ENCODE data around the gene TMEM143. TPM values are rescaled to one million over a fixed set of nuclear protein-coding genes. Genes with fewer than 3 reads are reported as not detected.
"Not testable (repeated sequence)": the region's sequence is repeated elsewhere in the genome, so short reads cannot be mapped to it uniquely, and the experiment has no call there.

Gene TMEM143
- total RNA-seq, 2 experiments from 2014 or later: 17.1 to 19.4 TPM

GRCh38 chr19:48321372-48321621, 42.4 kb downstream of the TMEM143 start:
- DNase-seq: peak; percentile 100
- Mint-ChIP-seq H3K27me3 (ENCODE audit: low read depth) (no peaks in the 10 kb centered on the region), H3K27ac (peak overlapping the region; percentile 98), H3K4me3 (peak overlapping the region; percentile 91), H3K36me3 (ENCODE audit: low read depth) (peaks cover 17% of the 10 kb centered on the region), H3K9me3 (ENCODE audit: insufficient read depth) (no peaks in the 10 kb centered on the region), H3K4me1 (ENCODE audit: low read depth) (peaks cover 57% of the 10 kb centered on the region)
- POLR2A ChIA-PET: interaction anchor here (1.0 to 8.6 kb wide), 6 partner anchors 11 to 82 kb away, joined by 3 to 125 read pairs (median 6); partner anchors contain the start of genes CARD8, SYNGR4 and TMEM143
- CTCF ChIA-PET: interaction anchor here (0.5 to 15.7 kb wide), 8 partner anchors 14 to 263 kb away, joined by 3 to 496 read pairs (median 4); partner anchors contain the start of genes GRIN2D, KDELR1, SYNGR4 and TMEM143
- ATAC-seq: peak; percentile 68

GRCh38 chr19:48319647-48320541, 43.8 kb downstream of the TMEM143 start:
- Mint-ChIP-seq H3K4me3 (no peak overlapping the region), H3K36me3 (ENCODE audit: low read depth) (peaks cover 6% of the 10 kb centered on the region), H3K4me1 (ENCODE audit: low read depth) (peaks cover 49% of the 10 kb centered on the region), H3K27me3 (ENCODE audit: low read depth) (no peaks in the 10 kb centered on the region), H3K9me3 (ENCODE audit: insufficient read depth) (no peaks in the 10 kb centered on the region), H3K27ac (peak overlapping the region; percentile 15)
- peak; percentile 11 for ATAC-seq
- ChIA-PET POLR2A (interaction anchor here (8.6 kb wide), 1 partner anchor 12 kb away, joined by 125 read pairs; no protein-coding TSS in a partner anchor), CTCF (interaction anchor here (1.6 to 15.7 kb wide), 4 partner anchors 11 to 51 kb away, joined by 3 to 496 read pairs (median 4); no protein-coding TSS in a partner anchor)
- peak; percentile 86 for DNase-seq

- Mint-ChIP-seq H3K4me1 (ENCODE audit: low read depth) (peaks cover 34% of the 10 kb centered on the region), H3K36me3 (ENCODE audit: low read depth) (peaks cover 3% of the 10 kb centered on the region)
- POLR2A ChIA-PET: interaction anchor here (0.9 to 8.6 kb wide), 2 partner anchors 13 to 45 kb away, joined by 3 to 125 read pairs; partner anchors contain the start of genes SYNGR4 and TMEM143
Measured at GRCh38 chr19:48318286-48318987, 45.3 kb downstream of the TMEM143 start.

GRCh38 chr19:48317708-48317960, 46.1 kb downstream of the TMEM143 start:
- not testable (repeated sequence) for H3K9me3 Mint-ChIP-seq (ENCODE audit: insufficient read depth); H3K27me3 Mint-ChIP-seq (ENCODE audit: low read depth); H3K27ac Mint-ChIP-seq; H3K4me3 Mint-ChIP-seq; DNase-seq; H3K36me3 Mint-ChIP-seq (ENCODE audit: low read depth); ATAC-seq
- CTCF ChIA-PET: interaction anchor here (1.1 to 15.7 kb wide), 4 partner anchors 9 to 53 kb away, joined by 3 to 496 read pairs (median 4); no protein-coding TSS in a partner anchor
- POLR2A ChIA-PET: interaction anchor here (0.9 to 8.6 kb wide), 2 partner anchors 14 to 46 kb away, joined by 3 to 125 read pairs; partner anchors contain the start of genes SYNGR4 and TMEM143
- H3K4me1 Mint-ChIP-seq (ENCODE audit: low read depth): peaks cover 26% of the 10 kb centered on the region

More at GRCh38 chr19:48318286-48318987, 45.3 kb downstream of the TMEM143 start:
- DNase-seq: no peak
- Mint-ChIP-seq H3K27ac (no peak overlapping the region), H3K27me3 (ENCODE audit: low read depth) (peaks cover 3% of the 10 kb centered on the region), H3K4me3 (no peak overlapping the region), H3K9me3 (ENCODE audit: insufficient read depth) (no peaks in the 10 kb centered on the region)
- CTCF ChIA-PET: interaction anchor here (1.1 to 15.7 kb wide), 4 partner anchors 10 to 54 kb away, joined by 3 to 496 read pairs (median 4); no protein-coding TSS in a partner anchor
- no peak for ATAC-seq

- ChIA-PET POLR2A (no interaction called here), CTCF (interaction anchor here (15.7 kb wide), 1 partner anchor 19 kb away, joined by 496 read pairs; no protein-coding TSS in a partner anchor)
- Mint-ChIP-seq H3K27me3 (ENCODE audit: low read depth) (peaks cover 3% of the 10 kb centered on the region), H3K36me3 (ENCODE audit: low read depth) (no peaks in the 10 kb centered on the region), H3K4me1 (ENCODE audit: low read depth) (peaks cover 11% of the 10 kb centered on the region), H3K27ac (no peak overlapping the region), H3K4me3 (no peak overlapping the region), H3K9me3 (ENCODE audit: insufficient read depth) (no peaks in the 10 kb centered on the region)
- DNase-seq (no peak), ATAC-seq (no peak)
Measured at GRCh38 chr19:48315712-48316111, 48.0 kb downstream of the TMEM143 start.

GRCh38 chr19:48311384-48311783, 52.4 kb downstream of the TMEM143 start:
- Mint-ChIP-seq H3K9me3 (ENCODE audit: insufficient read depth) (no peaks in the 10 kb centered on the region), H3K36me3 (ENCODE audit: low read depth) (no peaks in the 10 kb centered on the region), H3K27me3 (ENCODE audit: low read depth) (peaks cover 3% of the 10 kb centered on the region), H3K27ac (no peak overlapping the region), H3K4me1 (ENCODE audit: low read depth) (no peaks in the 10 kb centered on the region), H3K4me3 (no peak overlapping the region)
- no peak for DNase-seq
- ChIA-PET POLR2A (no interaction called here), CTCF (interaction anchor here (15.7 kb wide), 1 partner anchor 24 kb away, joined by 496 read pairs; no protein-coding TSS in a partner anchor)
- ATAC-seq: no peak

- DNase-seq (no peak), ATAC-seq (no peak)
- Mint-ChIP-seq H3K27me3 (ENCODE audit: low read depth) (peaks cover 3% of the 10 kb centered on the region), H3K27ac (no peak overlapping the region), H3K4me1 (ENCODE audit: low read depth) (no peaks in the 10 kb centered on the region), H3K9me3 (ENCODE audit: insufficient read depth) (no peaks in the 10 kb centered on the region), H3K36me3 (ENCODE audit: low read depth) (no peaks in the 10 kb centered on the region), H3K4me3 (no peak overlapping the region)
- ChIA-PET CTCF (interaction anchor here (15.7 kb wide), 1 partner anchor 25 kb away, joined by 496 read pairs; no protein-coding TSS in a partner anchor), POLR2A (no interaction called here)
Measured at GRCh38 chr19:48310227-48310626, 53.5 kb downstream of the TMEM143 start.

- H3K4me1 Mint-ChIP-seq (ENCODE audit: low read depth); POLR2A ChIA-PET; H3K9me3 Mint-ChIP-seq (ENCODE audit: insufficient read depth); H3K36me3 Mint-ChIP-seq (ENCODE audit: low read depth); DNase-seq; H3K4me3 Mint-ChIP-seq; H3K27me3 Mint-ChIP-seq (ENCODE audit: low read depth); H3K27ac Mint-ChIP-seq; ATAC-seq: not testable (repeated sequence)
- CTCF ChIA-PET: interaction anchor here (1.0 to 1.8 kb wide), 2 partner anchors 8 to 43 kb away, joined by 3 to 6 read pairs; no protein-coding TSS in a partner anchor
Measured at GRCh38 chr19:48309731-48310130, 54.0 kb downstream of the TMEM143 start.

GRCh38 chr19:48308631-48309586, 54.8 kb downstream of the TMEM143 start:
- DNase-seq (no peak), ATAC-seq (peak; percentile 23)
- Mint-ChIP-seq H3K4me3 (no peak overlapping the region), H3K36me3 (ENCODE audit: low read depth) (no peaks in the 10 kb centered on the region), H3K9me3 (ENCODE audit: insufficient read depth) (no peaks in the 10 kb centered on the region), H3K27me3 (ENCODE audit: low read depth) (no peaks in the 10 kb centered on the region), H3K27ac (no peak overlapping the region), H3K4me1 (ENCODE audit: low read depth) (no peaks in the 10 kb centered on the region)
- POLR2A ChIA-PET: no interaction called here
- CTCF ChIA-PET: interaction anchor here (1.0 to 1.8 kb wide), 3 partner anchors 9 to 42 kb away, joined by 3 to 6 read pairs (median 3); no protein-coding TSS in a partner anchor

- no peaks in the 10 kb centered on the region for H3K36me3 Mint-ChIP-seq (ENCODE audit: low read depth)
- POLR2A ChIA-PET: no interaction called here
- H3K4me1 Mint-ChIP-seq (ENCODE audit: low read depth): no peaks in the 10 kb centered on the region
- DNase-seq (no peak), ATAC-seq (no peak)
- H3K27me3 Mint-ChIP-seq (ENCODE audit: low read depth): no peaks in the 10 kb centered on the region
- H3K27ac Mint-ChIP-seq: no peak overlapping the region
- H3K4me3 Mint-ChIP-seq: no peak overlapping the region
- no peaks in the 10 kb centered on the region for H3K9me3 Mint-ChIP-seq (ENCODE audit: insufficient read depth)
- CTCF ChIA-PET: no interaction called here
Measured at GRCh38 chr19:48303866-48304265, 59.9 kb downstream of the TMEM143 start.

GRCh38 chr19:48303367-48303766, 60.4 kb downstream of the TMEM143 start:
- Mint-ChIP-seq H3K36me3 (ENCODE audit: low read depth) (no peaks in the 10 kb centered on the region), H3K4me3 (no peak overlapping the region), H3K4me1 (ENCODE audit: low read depth) (no peaks in the 10 kb centered on the region), H3K9me3 (ENCODE audit: insufficient read depth) (no peaks in the 10 kb centered on the region), H3K27ac (no peak overlapping the region), H3K27me3 (ENCODE audit: low read depth) (no peaks in the 10 kb centered on the region)
- POLR2A ChIA-PET: no interaction called here
- CTCF ChIA-PET: no interaction called here
- DNase-seq (no peak), ATAC-seq (no peak)

All from activated CD8-positive, alpha-beta T cell treated with anti-CD3 and anti-CD28 coated beads, Interleukin-2, amount 10 ng/mL, durations not matched to agents 7 days and 5 days (primary cell).